ENCODE measurements around the gene LYST.

LYST gene

DNA sequence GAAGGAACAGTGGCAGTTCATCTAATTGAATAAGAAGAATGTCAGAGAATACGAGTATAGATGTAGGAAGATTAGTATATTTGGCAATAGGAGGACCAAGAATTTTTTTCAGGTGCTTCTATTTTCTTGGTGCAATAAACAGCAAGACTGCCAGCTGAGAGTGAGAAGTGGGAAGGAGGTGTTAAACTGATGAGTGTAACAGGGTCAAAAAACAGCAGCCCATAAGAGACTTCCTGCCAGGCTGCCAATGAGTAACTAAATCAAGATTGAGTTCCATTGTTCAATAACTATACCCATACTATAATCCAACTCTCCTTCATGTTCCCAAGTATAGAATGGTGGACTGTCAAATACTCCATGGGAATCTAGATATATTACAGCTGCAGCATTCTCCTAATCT is 28.7 kb downstream of the LYST start:
- Histone ChIP-seq H3K4me2 (ENCODE audit: low read length) (no peak overlapping the region), H3K9me3 (ENCODE audit: control insufficient read depth, insufficient read depth, low read length) (no peaks in the 10 kb centered on the region), H3K79me2 (ENCODE audit: control insufficient read depth, low read length) (no peaks in the 10 kb centered on the region), H3K4me1 (ENCODE audit: control insufficient read depth, low read length) (peaks cover 14% of the 10 kb centered on the region), H3K9me2 (replicated peaks; ENCODE audit: control insufficient read depth, low read length) (no peaks in the 10 kb centered on the region), H3K27ac (ENCODE audit: low read depth, low read length) (no peak overlapping the region), H3F3A (ENCODE audit: control insufficient read depth, insufficient read depth) (no peaks in the 10 kb centered on the region), H3K36me3 (ENCODE audit: control insufficient read depth, low read length) (no peaks in the 10 kb centered on the region), H3K4me3 (ENCODE audit: low read length) (no peak overlapping the region), H3K27me3 (ENCODE audit: control insufficient read depth, low read length) (no peaks in the 10 kb centered on the region), H4K20me1 (ENCODE audit: control insufficient read depth, insufficient read depth, low read depth, low read length) (no peaks in the 10 kb centered on the region)
- TF ChIP-seq EZH2phosphoT487 (IDR thresholded peaks at IDR 0.05; ENCODE audit: borderline replicate concordance, low read length) (no peak), CTCF (IDR thresholded peaks at IDR 0.05; ENCODE audit: low read depth, low read length, poor library complexity, severe bottlenecking) (no peak)

DNA sequence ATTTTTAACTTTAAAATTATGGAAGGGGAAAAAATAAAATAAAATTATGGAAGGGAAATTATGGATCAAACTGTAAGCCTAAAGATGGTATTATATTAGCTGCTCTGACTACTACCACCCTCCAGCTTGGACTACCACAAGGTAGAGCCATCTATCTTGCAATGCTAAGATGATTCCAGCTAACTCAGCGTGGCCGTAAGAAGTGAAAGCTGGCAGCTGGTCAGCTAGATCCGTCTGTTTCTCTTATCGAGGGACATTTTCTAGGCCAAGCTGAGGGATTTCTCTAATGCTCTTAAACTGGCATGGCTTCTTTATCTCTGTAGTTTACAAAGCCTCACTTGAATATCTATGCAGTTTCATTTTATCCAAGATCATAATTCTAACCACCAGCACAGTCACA is 31.5 kb downstream of the LYST start:
- Histone ChIP-seq H3K9me2 (replicated peaks; ENCODE audit: control insufficient read depth, low read length) (no peaks in the 10 kb centered on the region), H3K4me1 (ENCODE audit: control insufficient read depth, low read length) (no peaks in the 10 kb centered on the region), H4K20me1 (ENCODE audit: control insufficient read depth, insufficient read depth, low read depth, low read length) (no peaks in the 10 kb centered on the region), H3K79me2 (ENCODE audit: control insufficient read depth, low read length) (no peaks in the 10 kb centered on the region), H3K9me3 (ENCODE audit: control insufficient read depth, insufficient read depth, low read length) (no peaks in the 10 kb centered on the region), H3K4me3 (ENCODE audit: low read length) (no peak overlapping the region), H3K27ac (ENCODE audit: low read depth, low read length) (no peak overlapping the region), H3K4me2 (ENCODE audit: low read length) (no peak overlapping the region), H3F3A (ENCODE audit: control insufficient read depth, insufficient read depth) (no peaks in the 10 kb centered on the region), H3K36me3 (ENCODE audit: control insufficient read depth, low read length) (no peaks in the 10 kb centered on the region), H3K27me3 (ENCODE audit: control insufficient read depth, low read length) (no peaks in the 10 kb centered on the region)
- TF ChIP-seq CTCF (IDR thresholded peaks at IDR 0.05; ENCODE audit: low read depth, low read length, poor library complexity, severe bottlenecking), result no peak
- no peak for TF ChIP-seq EZH2phosphoT487 (IDR thresholded peaks at IDR 0.05; ENCODE audit: borderline replicate concordance, low read length)

GRCh38 chr1:235834620-235835019 is 32.1 kb downstream of the LYST start:
- no peaks in the 10 kb centered on the region for H3K9me3 ChIP-seq (ENCODE audit: control insufficient read depth, insufficient read depth, low read length)
- H3K9me2 ChIP-seq (replicated peaks; ENCODE audit: control insufficient read depth, low read length), result no peaks in the 10 kb centered on the region
- no peaks in the 10 kb centered on the region for H3K4me1 ChIP-seq (ENCODE audit: control insufficient read depth, low read length)
- H3K27me3 ChIP-seq (ENCODE audit: control insufficient read depth, low read length), result no peaks in the 10 kb centered on the region
- no peak overlapping the region for H3K4me2 ChIP-seq (ENCODE audit: low read length)
- H3K79me2 ChIP-seq (ENCODE audit: control insufficient read depth, low read length), result no peaks in the 10 kb centered on the region
- no peaks in the 10 kb centered on the region for H3K36me3 ChIP-seq (ENCODE audit: control insufficient read depth, low read length)
- no peaks in the 10 kb centered on the region for H3F3A ChIP-seq (ENCODE audit: control insufficient read depth, insufficient read depth)
- no peak overlapping the region for H3K4me3 ChIP-seq (ENCODE audit: low read length)
- no peak overlapping the region for H3K27ac ChIP-seq (ENCODE audit: low read depth, low read length)
- H4K20me1 ChIP-seq (ENCODE audit: control insufficient read depth, insufficient read depth, low read depth, low read length), result no peaks in the 10 kb centered on the region
- no peak for TF ChIP-seq EZH2phosphoT487 (IDR thresholded peaks at IDR 0.05; ENCODE audit: borderline replicate concordance, low read length)
- TF ChIP-seq CTCF (IDR thresholded peaks at IDR 0.05; ENCODE audit: low read depth, low read length, poor library complexity, severe bottlenecking), result no peak

DNA sequence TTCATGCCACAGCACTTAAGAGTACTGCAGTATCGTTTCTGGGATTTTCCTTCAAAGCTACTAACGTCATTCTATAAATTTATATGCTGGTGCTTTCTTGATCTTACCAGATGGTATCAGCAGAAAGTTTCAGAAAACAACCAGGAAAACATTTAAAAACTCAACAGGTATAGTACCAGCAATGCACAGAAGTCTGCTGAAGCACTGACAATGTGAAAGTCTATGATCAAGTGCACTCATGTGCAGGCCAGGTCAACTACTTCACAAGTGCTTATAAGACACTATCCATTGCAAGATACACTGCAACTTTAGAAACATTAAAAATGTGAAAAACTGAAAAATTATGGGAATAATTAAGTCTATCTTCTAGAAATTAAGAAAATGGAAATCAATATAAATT is 34.7 kb downstream of the LYST start:
- no peaks in the 10 kb centered on the region for H3F3A ChIP-seq (ENCODE audit: control insufficient read depth, insufficient read depth)

More for the DNA sequence above, 34.7 kb downstream of the LYST start:
- Histone ChIP-seq H3K27ac (ENCODE audit: low read depth, low read length) (no peak overlapping the region), H3K9me3 (ENCODE audit: control insufficient read depth, insufficient read depth, low read length) (no peaks in the 10 kb centered on the region), H4K20me1 (ENCODE audit: control insufficient read depth, insufficient read depth, low read depth, low read length) (no peaks in the 10 kb centered on the region), H3K27me3 (ENCODE audit: control insufficient read depth, low read length) (no peaks in the 10 kb centered on the region), H3K36me3 (ENCODE audit: control insufficient read depth, low read length) (no peaks in the 10 kb centered on the region), H3K9me2 (replicated peaks; ENCODE audit: control insufficient read depth, low read length) (no peaks in the 10 kb centered on the region), H3K4me3 (ENCODE audit: low read length) (no peak overlapping the region), H3K4me2 (ENCODE audit: low read length) (no peak overlapping the region), H3K79me2 (ENCODE audit: control insufficient read depth, low read length) (no peaks in the 10 kb centered on the region), H3K4me1 (ENCODE audit: control insufficient read depth, low read length) (no peaks in the 10 kb centered on the region)
- TF ChIP-seq CTCF (IDR thresholded peaks at IDR 0.05; ENCODE audit: low read depth, low read length, poor library complexity, severe bottlenecking) (no peak), EZH2phosphoT487 (IDR thresholded peaks at IDR 0.05; ENCODE audit: borderline replicate concordance, low read length) (no peak)

All from DOHH2 (cell line).